Lower lobe of right lung (tissue), 2 donors: ENCODE measurements around the gene NEK8. TPM values are rescaled to one million over a fixed set of nuclear protein-coding genes. Genes with fewer than 3 reads are reported as not detected.
"Not testable (repeated sequence)": the region's sequence is repeated elsewhere in the genome, so short reads cannot be mapped to it uniquely, and the experiment has no call there.

Experiments
- ATAC-seq, 2 donors: fragments of 200-7000 bp; cut with Tn5 transposase; one replicate each; pipeline ENCODE4 v1.9.1; 2020 to 2022; ENCODE audit warnings: mild to moderate bottlenecking in 2 of 2, moderate library complexity in 2 of 2
- DNase-seq: peaks from one replicate; pipeline ENCODE4 v3.0.0-alpha.2; 2020
- H3K27ac ChIP-seq: fragments of 200-600 bp; one replicate; pipeline ENCODE4 v1.8.0; 2022
- H3K27me3 ChIP-seq: fragments of 200-600 bp; one replicate; pipeline ENCODE4 v1.8.0; 2022; ENCODE audit warnings: low read depth
- H3K36me3 ChIP-seq: fragments of 200-600 bp; one replicate; pipeline ENCODE4 v1.8.0; 2022; ENCODE audit warnings: mild to moderate bottlenecking
- H3K4me1 ChIP-seq: fragments of 200-600 bp; one replicate; pipeline ENCODE4 v1.8.0; 2022
- H3K4me3 ChIP-seq: fragments of 200-600 bp; one replicate; pipeline ENCODE4 v1.8.0; 2022; ENCODE audit warnings: mild to moderate bottlenecking
- H3K9me3 ChIP-seq: fragments of 200-600 bp; one replicate; pipeline ENCODE4 v1.8.0; 2022
- CTCF ChIP-seq: fragments of 200-600 bp; IDR thresholded peaks from one replicate; pipeline ENCODE4 v1.8.0; 2022; ENCODE audit warnings: antibody characterized with exemption, mild to moderate bottlenecking
- intact Hi-C: fragments of 100-400 bp; cut with DNase I; formaldehyde crosslinking; loops from one replicate; pipeline ENCODE4 v1.11.0; 2022
- total RNA-seq: library from RNA; stranded (reverse); fragmentation: NEBNext Ultra II Directional; extraction: Animal tissue kit (Norgen Biotek cat#: 25700); gene quantifications from one replicate; pipeline ENCODE4 v1.2.1, GENCODE V29; 2021
- donor health status: DM: no; HTN: yes; CAD: no; lungs with severe emphysema.

Gene NEK8
- total RNA-seq, 1 donor from 2014 or later, result 11.3 TPM

- DNase-seq (peak; percentile 24), ATAC-seq (no peak)
- peaks cover 6% of the 10 kb centered on the region for H3K36me3 ChIP-seq
- H3K27me3 ChIP-seq, result no peaks in the 10 kb centered on the region
- H3K4me1 ChIP-seq, result peaks cover under 1% of the 10 kb centered on the region
- intact Hi-C loops, result no loop called here
- H3K9me3 ChIP-seq, result no peaks in the 10 kb centered on the region
- no peak overlapping the region for H3K27ac ChIP-seq
- no peak for TF ChIP-seq CTCF
- no peak overlapping the region for H3K4me3 ChIP-seq
These were observed 6.2 kb downstream of the NEK8 start for GRCh38 chr17:28734712-28735241.

DNA sequence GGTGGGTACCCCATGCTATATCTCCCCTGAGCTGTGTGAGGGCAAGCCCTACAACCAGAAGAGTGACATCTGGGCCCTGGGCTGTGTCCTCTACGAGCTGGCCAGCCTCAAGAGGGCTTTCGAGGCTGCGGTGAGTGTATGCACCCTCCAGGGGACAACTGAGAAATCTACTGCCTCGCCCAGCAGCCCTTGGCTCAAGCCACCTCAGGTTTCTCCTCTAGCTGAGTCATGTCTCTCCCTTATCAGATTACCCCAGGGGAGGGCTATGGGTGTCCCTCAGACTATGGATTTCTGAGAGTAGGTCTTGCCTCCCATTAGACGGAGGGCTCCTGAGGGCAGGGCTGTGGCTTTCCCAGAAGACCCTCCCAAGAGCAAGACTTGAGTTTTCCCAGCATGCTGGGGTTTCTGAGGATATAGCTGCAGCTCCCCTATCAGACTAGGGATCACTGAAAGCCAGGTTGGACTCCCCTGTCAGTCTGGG lies 6.7 kb downstream of the NEK8 start:
- no peaks in the 10 kb centered on the region for H3K9me3 ChIP-seq
- DNase-seq (peak; percentile 28), ATAC-seq (no peak)
- H3K27ac ChIP-seq, result no peak overlapping the region
- H3K4me1 ChIP-seq, result no peaks in the 10 kb centered on the region
- TF ChIP-seq CTCF, result no peak
- no peak overlapping the region for H3K4me3 ChIP-seq
- intact Hi-C loops, result no loop called here
- H3K36me3 ChIP-seq, result peaks cover 6% of the 10 kb centered on the region
- no peaks in the 10 kb centered on the region for H3K27me3 ChIP-seq

GRCh38 chr17:28735913-28736769 lies 7.6 kb downstream of the NEK8 start:
- H3K9me3 ChIP-seq, intact Hi-C loops, H3K4me3 ChIP-seq, H3K36me3 ChIP-seq, H3K4me1 ChIP-seq, H3K27me3 ChIP-seq, ATAC-seq, DNase-seq, H3K27ac ChIP-seq: not testable (repeated sequence)

DNA sequence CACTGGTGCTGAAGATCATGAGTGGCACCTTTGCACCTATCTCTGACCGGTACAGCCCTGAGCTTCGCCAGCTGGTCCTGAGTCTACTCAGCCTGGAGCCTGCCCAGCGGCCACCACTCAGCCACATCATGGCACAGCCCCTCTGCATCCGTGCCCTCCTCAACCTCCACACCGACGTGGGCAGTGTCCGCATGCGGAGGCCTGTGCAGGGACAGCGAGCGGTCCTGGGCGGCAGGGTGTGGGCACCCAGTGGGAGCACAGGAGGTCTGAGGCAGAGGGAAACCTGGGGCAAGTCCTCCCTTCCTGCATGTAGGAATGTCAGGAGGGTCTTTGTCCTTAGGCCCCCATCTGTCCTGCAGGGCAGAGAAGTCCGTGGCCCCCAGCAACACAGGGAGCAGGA lies 8.7 kb downstream of the NEK8 start:
- no peak for TF ChIP-seq CTCF
- no peaks in the 10 kb centered on the region for H3K9me3 ChIP-seq
- peak; percentile 27 for DNase-seq
- no peak overlapping the region for H3K27ac ChIP-seq
- peaks cover 6% of the 10 kb centered on the region for H3K36me3 ChIP-seq
- no peak overlapping the region for H3K4me3 ChIP-seq
- intact Hi-C loops, result no loop called here
- ATAC-seq, result no peak
- H3K4me1 ChIP-seq, result peaks cover 9% of the 10 kb centered on the region
- H3K27me3 ChIP-seq, result no peaks in the 10 kb centered on the region

DNA sequence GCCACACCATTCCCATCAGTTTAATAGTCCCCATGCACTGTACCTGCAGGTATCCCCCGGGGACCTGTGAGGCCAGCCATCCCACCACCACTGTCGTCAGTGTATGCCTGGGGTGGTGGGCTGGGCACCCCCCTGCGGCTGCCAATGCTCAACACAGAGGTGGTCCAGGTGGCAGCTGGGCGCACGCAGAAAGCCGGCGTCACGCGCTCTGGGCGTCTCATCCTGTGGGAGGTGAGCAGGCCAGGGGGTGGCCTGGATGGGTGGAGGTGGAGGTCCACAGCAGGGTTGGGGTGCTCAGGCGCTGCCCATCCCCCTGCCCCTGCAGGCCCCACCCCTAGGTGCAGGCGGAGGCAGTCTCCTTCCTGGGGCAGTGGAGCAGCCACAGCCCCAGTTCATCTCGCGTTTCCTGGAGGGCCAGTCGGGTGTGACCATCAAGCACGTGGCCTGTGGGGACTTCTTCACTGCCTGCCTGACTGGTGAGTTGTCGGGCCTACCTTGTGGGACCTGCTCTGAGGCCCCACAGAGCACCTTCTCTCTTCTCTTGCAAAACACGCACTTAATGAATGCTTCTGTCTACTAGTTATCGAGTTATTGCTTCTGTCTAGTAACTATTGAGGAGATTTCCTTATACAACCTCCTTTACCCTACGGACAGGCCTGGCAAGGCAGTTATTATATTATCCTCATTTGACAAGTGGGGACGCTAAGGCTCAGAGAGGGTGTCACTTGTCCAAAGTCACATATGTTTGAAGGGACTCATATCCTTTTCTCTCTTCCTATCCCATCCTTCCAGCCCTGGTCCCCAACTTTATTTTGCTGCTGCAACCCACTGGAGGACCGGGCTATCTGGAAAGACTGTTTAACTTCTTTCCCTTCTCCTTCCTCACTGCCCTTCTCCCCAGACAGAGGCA lies 9.4 kb downstream of the NEK8 start:
- Histone ChIP-seq H3K4me1 (peaks cover 16% of the 10 kb centered on the region), H3K36me3 (peaks cover 6% of the 10 kb centered on the region), H3K9me3 (no peaks in the 10 kb centered on the region), H3K27me3 (no peaks in the 10 kb centered on the region), H3K27ac (no peak overlapping the region), H3K4me3 (no peak overlapping the region)
- ATAC-seq (no peak), DNase-seq (peak; percentile 43)
- intact Hi-C loops, result no loop called here
- no peak for TF ChIP-seq CTCF
